Measurements from ENCODE around the gene CCDC110. TPM values are rescaled to one million over a fixed set of nuclear protein-coding genes. Genes with fewer than 3 reads are reported as not detected.

CCDC110 gene
- total RNA-seq, 2 donors from 2014 or later: 0.26 to 0.80 TPM

DNA sequence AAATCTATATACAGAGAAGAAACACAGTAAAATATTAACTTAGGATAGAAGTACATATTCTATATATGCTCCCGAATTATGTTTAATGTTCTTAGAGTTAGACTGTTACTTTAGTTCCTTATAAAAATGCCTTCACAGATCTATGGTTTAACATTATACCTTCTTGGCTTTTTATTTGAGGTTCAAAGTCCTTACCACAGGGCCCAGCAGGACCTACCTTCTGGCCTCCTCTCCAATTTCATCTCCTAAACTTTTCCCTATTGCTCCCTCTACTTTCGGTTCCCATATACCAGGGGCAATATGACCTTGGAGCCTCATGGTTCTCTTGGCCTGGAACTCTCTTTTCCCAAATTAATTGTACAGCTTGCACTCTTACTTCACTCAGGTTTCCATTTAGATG, 63.1 kb downstream of the CCDC110 start:
- no peak overlapping the region for H3K27ac ChIP-seq (ENCODE audit: low read depth, low read length)
- H3K4me3 ChIP-seq (ENCODE audit: low read length): no peak overlapping the region
- H3K9ac ChIP-seq (ENCODE audit: extremely low read depth, low read length, poor library complexity, severe bottlenecking): no peak overlapping the region
- WGBS, 2 experiments (ENCODE audit: insufficient coverage in 1 of 2, insufficient read length in 1 of 2): 87 to 100% methylated on average over 1 of the region's 2 CpGs
- Mint-ChIP-seq H3K36me3 (ENCODE audit: low read depth) (peaks cover 53% of the 10 kb centered on the region), H3K4me3 (no peak overlapping the region), H3K27ac (no peak overlapping the region), H3K4me1 (no peaks in the 10 kb centered on the region), H3K27me3 (ENCODE audit: insufficient read depth) (no peaks in the 10 kb centered on the region), H3K9me3 (peaks cover 5% of the 10 kb centered on the region)
- peaks cover 7% of the 10 kb centered on the region for H3K9me3 ChIP-seq (ENCODE audit: control insufficient read depth, low read length)
- H3K27me3 ChIP-seq (ENCODE audit: control insufficient read depth, insufficient read depth, low read length, poor library complexity, severe bottlenecking): no peaks in the 10 kb centered on the region
- no peak for TF ChIP-seq CTCF (conservative IDR thresholded peaks at IDR 0.05)
- H3K4me1 ChIP-seq (ENCODE audit: control insufficient read depth, insufficient read depth, low read length): no peaks in the 10 kb centered on the region
- peaks cover 46% of the 10 kb centered on the region for H3K36me3 ChIP-seq (ENCODE audit: control insufficient read depth, insufficient read depth, low read length)
- DNase-seq: no peak

DNA sequence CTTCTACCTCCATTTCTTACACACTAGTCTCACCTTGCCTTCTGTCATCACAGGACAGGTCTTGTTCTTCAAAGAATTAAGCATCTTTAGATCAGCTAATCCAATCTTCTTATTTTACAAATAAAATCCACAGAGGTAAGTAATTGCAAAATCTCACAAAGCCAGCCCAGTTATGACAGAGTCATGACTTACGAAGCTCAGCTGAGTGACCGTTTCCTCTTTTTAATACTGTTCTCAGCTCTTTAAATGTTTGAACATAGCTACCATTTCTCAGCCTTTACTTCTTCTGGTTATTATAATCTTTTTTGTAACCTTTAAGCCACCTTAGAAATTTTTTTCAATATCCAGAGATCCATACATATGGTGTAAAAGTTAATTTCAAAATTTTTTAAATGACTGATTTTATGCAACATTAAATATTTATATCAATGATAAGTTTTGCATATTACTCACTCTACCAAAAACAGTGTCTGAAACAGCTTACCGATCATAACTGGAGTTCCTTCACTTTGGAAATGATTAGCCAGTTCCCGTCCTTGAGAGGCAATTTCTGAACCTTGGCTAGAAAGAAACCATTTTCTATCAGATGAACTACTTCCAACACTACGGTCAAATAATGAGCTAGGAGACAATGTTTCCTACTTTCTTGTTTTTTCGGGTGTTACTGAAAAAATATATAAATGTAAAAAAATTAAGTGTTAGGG, 66.1 kb downstream of the CCDC110 start:
- H3K4me1 ChIP-seq (ENCODE audit: control insufficient read depth, insufficient read depth, low read length): no peaks in the 10 kb centered on the region
- Mint-ChIP-seq H3K9me3 (peaks cover 5% of the 10 kb centered on the region), H3K27ac (no peak overlapping the region), H3K4me3 (no peak overlapping the region), H3K4me1 (no peaks in the 10 kb centered on the region), H3K36me3 (ENCODE audit: low read depth) (peaks cover 58% of the 10 kb centered on the region), H3K27me3 (ENCODE audit: insufficient read depth) (no peaks in the 10 kb centered on the region)
- H3K9me3 ChIP-seq (ENCODE audit: control insufficient read depth, low read length): peaks cover 7% of the 10 kb centered on the region
- no peak overlapping the region for H3K9ac ChIP-seq (ENCODE audit: extremely low read depth, low read length, poor library complexity, severe bottlenecking)
- no peak for TF ChIP-seq CTCF (conservative IDR thresholded peaks at IDR 0.05)
- no peak overlapping the region for H3K4me3 ChIP-seq (ENCODE audit: low read length)
- H3K27me3 ChIP-seq (ENCODE audit: control insufficient read depth, insufficient read depth, low read length, poor library complexity, severe bottlenecking): no peaks in the 10 kb centered on the region
- no peak for DNase-seq
- H3K27ac ChIP-seq (ENCODE audit: low read depth, low read length): no peak overlapping the region
- WGBS, 2 experiments (ENCODE audit: insufficient coverage in 1 of 2, insufficient read length in 1 of 2): 97 to 100% methylated on average over 4 to 6 of the region's 6 CpGs
- peaks cover 46% of the 10 kb centered on the region for H3K36me3 ChIP-seq (ENCODE audit: control insufficient read depth, insufficient read depth, low read length)

GRCh38 chr4:185404031-185404430, 67.5 kb downstream of the CCDC110 start:
- Mint-ChIP-seq H3K36me3 (ENCODE audit: low read depth) (peaks cover 59% of the 10 kb centered on the region), H3K4me3 (no peak overlapping the region), H3K9me3 (no peaks in the 10 kb centered on the region), H3K4me1 (no peaks in the 10 kb centered on the region), H3K27me3 (ENCODE audit: insufficient read depth) (no peaks in the 10 kb centered on the region), H3K27ac (no peak overlapping the region)
- H3K27me3 ChIP-seq (ENCODE audit: control insufficient read depth, insufficient read depth, low read length, poor library complexity, severe bottlenecking): no peaks in the 10 kb centered on the region
- DNase-seq: no peak
- TF ChIP-seq CTCF (conservative IDR thresholded peaks at IDR 0.05): no peak
- H3K27ac ChIP-seq (ENCODE audit: low read depth, low read length): no peak overlapping the region
- H3K4me3 ChIP-seq (ENCODE audit: low read length): no peak overlapping the region
- no peaks in the 10 kb centered on the region for H3K9me3 ChIP-seq (ENCODE audit: control insufficient read depth, low read length)
- H3K9ac ChIP-seq (ENCODE audit: extremely low read depth, low read length, poor library complexity, severe bottlenecking): no peak overlapping the region
- WGBS, 2 experiments (ENCODE audit: insufficient coverage in 1 of 2, insufficient read length in 1 of 2): 97 to 100% methylated on average over 4 of the region's 4 CpGs
- peaks cover 50% of the 10 kb centered on the region for H3K36me3 ChIP-seq (ENCODE audit: control insufficient read depth, insufficient read depth, low read length)
- no peaks in the 10 kb centered on the region for H3K4me1 ChIP-seq (ENCODE audit: control insufficient read depth, insufficient read depth, low read length)
